Middle frontal gyrus (tissue), 1 donor: ENCODE results near the gene ORAI3.

Experiments used
- DNase-seq: peaks from one replicate; pipeline ENCODE4 v3.0.0-alpha.2; 2015; ENCODE audit warnings: low spot score; ENCODE audit errors: extremely low spot score

ORAI3 gene

DNA sequence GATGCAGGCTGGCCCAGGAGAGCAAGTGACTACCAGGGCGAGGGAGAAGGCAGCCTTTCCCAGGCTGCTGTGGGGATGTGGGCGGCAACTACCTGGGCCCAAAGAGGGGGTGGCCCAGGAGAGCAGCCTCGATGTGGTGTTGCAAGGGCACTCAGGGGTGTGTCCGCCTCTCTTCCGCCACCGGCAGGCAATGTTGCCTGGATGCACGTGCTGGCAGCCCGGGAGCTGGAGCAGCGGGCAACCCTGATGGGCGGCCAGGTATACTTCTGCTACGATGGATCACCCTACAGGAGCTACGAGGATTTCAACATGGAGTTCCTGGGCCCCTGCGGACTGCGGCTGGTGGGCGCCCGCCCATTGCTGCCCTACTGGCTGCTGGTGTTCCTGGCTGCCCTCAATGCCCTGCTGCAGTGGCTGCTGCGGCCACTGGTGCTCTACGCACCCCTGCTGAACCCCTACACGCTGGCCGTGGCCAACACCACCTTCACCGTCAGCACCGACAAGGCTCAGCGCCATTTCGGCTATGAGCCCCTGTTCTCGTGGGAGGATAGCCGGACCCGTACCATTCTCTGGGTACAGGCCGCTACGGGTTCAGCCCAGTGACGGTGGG lies 38.8 kb downstream of the ORAI3 start:
- no peak for DNase-seq

DNA sequence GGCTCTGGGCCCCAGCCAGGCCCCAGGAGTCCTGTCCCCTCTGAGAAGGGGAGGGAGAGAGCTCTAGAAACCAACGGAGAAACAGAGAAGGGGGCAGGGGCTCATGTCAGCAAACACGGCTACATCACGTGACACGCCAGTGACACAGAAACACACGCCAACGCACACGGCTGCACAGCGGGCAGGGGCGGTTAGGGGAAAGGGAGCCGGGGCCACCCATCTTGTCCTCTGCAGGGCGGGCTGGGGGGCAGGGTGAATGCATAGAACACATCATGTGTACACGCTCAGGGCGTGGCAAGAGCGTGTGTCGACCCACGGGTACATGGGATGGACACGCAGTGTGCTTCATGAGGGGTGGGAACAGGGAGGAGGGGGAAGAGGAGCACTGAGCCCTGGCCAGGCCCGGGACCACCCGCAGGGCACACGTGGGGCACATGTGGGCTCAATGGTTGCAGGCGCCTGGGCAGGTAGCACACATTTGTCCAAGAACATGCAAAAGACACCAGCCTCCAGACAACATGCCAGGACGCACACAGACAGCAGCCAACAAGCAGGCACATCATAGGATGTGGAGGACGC lies 40.7 kb downstream of the ORAI3 start:
- DNase-seq: no peak

DNA sequence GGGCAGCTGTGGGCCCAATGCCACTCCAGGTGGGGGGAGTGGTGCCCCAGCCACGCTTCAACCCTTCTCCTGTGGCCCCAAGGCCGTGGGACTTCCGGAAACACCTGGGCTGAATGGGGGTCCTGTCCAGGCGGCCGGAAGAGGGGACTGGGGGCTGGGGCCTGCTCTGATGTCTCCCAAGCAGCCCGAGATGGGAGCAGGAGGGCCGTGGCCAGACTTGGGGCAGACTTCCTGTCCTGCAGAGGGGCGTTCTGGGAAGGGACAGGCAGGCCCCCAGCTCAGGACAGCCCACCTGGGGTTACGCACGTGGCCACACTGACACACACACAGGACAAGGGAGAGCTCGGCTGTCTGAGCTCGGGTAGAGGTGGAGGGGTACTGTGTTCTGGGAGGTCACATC lies 41.2 kb downstream of the ORAI3 start:
- no peak for DNase-seq

DNA sequence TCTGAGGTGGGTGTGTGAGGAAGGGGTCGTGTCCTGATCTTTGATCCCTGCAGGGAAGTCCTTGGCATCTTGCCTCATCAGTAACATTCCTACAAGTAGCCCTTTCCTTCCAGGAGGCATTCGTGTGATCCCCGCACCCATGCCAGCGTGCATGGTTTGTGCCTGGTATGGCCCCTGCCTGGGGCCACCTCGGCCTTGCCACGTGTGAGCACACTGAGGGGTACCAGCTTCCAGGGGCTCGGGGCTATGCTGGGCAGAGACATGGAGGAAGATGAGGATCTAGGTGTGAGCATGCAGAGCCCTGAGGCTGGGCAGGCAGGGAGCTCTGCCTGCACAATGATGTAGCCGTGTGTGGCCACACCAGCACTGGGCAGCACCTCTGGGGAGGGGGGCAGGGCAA lies 42.2 kb downstream of the ORAI3 start:
- no peak for DNase-seq

DNA sequence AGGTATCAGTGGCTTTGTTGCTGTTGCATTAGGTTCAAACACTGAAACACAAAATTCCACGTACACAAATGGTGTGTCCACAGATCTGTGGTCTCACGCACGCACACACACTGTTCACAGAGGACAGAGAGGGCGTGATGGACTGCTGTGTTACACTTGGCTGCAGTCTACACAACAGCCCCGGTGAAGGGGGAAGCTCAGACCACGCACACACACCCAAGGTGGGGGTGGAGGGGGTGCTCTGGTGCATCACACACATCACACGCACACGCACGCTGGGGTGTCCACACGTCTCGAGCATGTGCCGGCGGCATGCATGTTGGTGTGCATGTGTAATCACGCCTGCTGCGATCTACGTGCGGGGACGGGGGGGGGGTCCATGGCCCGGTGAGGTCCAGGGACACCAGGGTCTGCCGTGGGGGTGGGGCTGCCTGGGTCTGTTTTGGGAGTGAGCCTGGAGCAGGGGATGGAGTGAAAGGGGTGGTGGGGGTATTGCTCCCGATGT lies 43.5 kb downstream of the ORAI3 start:
- no peak for DNase-seq

DNA sequence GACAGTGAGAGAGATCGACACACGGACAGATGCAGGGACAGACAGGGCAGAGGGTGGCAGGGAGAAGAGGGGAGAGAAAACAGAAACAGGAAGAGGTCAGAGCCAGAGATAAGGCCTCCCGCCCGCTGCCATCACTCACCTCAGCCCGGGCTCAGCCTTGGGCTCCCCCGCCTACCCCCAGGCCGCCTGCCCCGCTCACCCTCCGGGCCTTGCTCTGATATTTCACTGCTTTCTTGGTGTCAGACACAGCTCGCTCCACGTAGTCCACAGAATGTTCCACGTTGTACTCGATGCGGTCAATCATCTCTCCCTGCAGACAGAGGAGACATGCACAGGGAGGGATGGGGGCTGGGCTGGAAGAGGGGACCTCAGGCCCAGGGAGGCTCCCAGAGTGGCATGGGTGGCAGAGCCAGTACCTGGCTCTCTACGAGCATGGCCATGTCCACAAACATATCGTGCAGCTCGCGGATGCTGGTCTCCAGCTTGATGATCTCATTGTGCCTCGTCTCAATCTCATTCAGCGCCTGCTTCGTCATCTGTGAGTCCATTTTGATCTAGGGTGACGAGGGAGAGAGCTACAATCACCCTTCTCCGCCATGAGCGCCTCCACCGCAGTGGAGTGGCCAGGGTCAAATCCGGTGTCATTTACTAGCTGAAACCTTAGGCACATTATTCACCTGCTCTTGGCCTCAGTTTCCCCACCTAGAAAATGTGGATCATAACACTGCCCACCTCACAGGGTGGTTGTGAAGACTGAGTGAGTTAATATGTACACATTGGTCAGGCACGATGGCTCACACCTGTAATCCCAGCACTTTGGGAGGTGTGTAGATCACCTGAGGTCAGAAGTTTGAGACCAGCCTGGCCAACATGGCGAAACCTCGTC lies 44.3 kb downstream of the ORAI3 start:
- DNase-seq: no peak

DNA sequence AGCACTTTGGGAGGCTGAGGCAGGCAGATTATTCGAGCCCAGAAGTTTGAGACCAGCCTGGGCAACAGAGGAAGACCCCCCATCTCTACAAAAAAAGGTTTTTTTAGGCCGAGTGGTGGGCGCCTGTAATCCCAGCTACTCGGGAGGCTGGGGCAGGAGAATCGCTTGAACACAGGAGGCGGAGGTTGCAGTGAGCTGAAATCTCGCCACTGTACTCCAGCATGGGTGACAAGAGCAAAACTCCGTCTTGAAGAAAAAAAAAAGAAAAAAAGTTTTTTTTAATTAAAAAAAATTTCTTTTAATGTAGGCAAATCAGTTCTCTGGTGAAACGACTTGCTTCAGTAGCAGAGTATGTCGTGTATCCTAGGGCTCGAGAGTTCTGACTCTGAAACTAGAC lies 47.1 kb downstream of the ORAI3 start:
- no peak for DNase-seq

DNA sequence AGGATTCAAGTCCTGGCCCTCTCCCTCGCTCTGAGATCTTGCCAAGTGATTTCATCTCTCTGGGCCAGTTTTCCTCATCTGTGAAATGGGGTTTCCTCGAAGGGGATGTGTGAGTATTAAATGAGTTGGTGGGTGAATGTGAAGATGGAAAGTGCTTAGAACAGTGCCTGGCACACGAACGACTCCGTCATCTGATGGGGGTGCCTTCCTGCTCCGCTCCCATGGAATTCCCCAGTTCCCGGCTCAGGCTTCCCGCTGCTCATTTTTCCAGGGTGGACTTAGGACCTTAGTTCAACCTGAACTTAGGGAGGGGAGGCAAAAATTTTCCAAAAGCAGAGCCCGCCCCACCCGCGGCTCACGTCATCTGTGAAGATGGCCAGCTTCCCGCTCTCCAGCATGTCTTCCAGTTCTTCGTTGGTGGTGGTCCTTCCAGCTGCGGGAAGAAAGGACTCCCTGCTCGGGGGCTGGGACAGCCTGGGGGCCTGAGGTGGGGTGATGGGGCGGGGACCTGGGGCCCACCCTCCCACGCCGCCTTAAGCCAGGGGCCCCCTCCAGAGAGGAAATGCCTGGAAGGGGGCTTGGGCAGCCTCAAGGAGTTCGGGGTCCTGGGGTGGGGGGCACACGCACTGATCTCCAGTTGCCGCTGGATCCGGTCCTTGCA lies 47.6 kb downstream of the ORAI3 start:
- no peak for DNase-seq

DNA sequence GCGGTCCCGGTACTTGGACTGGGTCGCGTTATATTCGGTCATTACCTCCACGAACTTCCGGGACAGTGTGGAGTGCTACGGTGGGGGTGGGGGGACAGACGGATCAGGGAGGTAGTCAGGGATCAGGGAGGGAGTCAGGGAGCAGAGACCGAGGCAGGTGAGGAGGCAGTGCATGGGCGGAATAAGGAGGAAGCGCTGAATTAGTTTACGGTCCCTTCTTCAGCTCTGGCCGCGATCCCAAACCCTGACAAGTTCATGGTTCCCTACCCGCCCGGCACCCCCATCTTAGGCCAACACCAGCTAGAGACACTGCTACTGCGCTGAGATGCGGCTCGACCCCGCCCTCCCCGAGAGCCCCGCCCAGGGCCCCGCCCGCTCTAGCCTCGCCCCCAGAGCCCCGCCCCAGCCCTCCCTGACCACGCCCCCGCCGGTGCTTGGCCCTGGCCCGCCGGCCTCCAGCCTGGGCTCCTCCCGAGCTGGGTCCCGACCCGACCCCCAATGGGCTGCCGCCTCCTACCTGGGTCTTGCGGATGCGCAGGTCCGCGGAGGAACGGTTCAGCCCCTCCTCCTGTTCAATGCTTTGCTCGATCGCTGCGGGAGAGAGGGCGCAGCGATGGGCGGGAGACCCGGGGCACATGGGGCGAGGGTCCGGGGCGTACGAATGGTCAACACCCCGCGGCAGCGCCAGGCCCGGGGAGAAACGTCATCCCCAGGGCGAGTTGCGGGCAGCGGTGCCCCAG lies 48.3 kb downstream of the ORAI3 start:
- DNase-seq: no peak

DNA sequence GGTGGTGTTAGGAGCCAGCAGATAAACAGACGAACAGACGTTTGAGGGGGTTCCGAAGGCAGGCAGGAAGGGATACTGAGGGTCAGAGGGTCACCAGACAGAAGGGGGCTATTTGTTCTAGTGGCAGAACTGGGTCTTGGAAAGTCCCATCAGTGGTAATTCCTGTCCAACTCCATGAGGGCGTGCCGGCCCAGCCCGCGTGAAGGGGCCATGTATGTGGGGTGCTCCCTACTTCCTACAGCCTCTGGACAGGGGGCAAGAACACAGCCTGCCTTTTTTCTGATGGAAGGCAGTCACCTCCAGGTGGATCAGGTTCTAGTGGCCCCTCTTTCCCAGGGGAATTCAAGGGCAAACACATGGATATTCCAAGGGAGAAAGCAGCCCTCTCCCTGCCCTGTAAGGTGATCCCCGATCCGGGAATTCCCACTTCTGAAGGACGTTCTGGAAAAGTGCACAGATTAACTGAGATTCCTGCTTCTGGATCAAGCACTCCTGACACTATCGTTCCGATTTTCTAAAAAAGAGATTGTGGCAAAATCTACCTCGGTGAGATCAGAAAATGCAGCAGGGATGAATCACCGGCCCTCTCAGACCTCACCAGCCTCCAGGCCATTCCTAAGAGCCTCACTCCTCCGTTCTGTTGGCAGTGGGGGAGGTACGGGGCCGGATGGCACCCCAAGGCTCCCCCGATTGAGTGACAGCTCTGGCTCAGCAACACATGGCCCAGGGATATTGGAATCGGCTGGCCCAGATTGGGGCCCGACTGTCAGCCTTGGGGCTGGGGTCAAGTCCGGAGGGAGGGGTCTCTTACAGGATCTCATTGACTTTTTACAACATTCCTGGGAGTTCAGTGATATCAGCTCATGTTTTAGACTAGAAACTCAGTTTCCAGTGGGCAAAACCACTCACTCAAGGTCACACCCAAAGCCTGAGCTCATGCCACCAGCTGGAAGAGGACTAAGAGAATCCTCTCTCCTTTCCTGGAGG lies 49.1 kb downstream of the ORAI3 start:
- no peak for DNase-seq

DNA sequence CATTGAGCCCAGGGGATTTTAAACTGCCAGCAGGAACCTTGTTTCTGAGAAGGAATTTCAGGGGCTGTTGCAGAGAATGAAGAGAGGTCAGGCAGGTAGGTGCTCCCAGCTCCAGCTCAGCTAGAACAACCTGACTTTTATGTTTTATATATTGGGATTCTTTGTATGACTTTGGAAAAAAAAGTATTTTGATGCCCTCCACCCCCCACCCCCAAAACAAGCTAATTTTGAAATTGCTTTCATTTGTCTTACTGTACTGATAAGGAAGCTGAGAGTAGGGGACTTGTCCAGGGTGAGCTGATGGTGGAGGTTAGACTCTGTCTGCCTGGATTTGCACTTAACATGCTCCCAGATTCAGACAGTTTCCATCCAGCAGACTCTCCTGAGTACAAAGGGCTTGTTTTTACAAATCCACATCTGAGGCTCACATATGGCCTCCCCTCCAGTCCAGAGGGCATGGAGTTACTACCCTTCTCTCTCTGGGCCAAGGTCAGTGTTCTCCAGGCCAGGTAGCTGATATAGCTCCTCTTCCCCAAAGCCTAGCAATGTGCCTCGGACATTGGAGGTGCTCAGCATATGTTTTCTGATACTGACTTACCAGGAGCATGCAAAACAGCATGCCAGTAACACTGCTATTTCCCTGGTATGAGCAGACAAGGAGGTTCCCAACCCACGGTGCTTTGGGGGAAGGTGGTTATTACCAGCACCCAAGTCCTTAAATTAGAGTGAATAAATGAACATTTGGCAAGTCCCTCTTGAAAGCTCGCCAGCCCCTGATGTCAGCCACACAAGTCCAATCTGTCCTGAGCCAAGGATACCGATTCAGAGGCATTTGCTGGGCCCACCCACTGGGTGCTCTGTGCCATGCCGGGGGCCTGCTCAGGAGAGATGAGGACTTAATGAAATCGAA lies 50.2 kb downstream of the ORAI3 start:
- peak; percentile 40 for DNase-seq

DNA sequence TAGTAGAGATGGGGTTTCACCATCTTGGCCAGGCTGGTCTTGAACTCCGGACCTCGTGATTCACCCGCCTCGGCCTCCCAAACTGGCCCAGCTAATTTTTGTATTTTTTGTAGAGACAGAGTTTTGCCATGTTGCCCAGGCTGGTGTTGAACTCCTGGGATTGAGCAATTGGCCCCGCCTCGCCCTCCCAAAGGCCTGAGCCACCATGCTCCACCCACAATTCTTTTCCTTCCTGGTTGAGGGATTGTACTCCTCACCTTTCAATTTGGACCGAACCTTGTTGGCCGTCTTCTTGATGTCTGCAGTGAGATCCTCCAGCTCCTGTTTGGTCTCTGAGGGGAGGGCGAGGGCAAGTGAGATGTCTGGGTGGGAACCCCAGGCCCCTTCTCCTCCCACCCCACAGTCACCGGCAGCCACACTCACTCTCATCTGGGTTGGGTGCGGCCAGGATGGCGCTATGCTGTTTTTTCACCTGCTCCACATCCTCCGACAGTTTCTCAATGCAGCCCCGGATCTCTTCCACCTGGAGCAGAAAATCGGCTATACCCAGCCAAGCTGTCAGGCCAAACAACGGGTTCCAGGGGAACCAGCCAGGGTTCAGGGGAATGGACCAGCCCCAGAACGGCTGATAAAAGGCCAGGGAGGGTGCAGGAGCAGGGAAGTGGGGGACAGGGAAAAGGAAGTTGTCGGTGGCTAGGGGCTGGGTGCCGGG lies 52.0 kb downstream of the ORAI3 start:
- DNase-seq: no peak

DNA sequence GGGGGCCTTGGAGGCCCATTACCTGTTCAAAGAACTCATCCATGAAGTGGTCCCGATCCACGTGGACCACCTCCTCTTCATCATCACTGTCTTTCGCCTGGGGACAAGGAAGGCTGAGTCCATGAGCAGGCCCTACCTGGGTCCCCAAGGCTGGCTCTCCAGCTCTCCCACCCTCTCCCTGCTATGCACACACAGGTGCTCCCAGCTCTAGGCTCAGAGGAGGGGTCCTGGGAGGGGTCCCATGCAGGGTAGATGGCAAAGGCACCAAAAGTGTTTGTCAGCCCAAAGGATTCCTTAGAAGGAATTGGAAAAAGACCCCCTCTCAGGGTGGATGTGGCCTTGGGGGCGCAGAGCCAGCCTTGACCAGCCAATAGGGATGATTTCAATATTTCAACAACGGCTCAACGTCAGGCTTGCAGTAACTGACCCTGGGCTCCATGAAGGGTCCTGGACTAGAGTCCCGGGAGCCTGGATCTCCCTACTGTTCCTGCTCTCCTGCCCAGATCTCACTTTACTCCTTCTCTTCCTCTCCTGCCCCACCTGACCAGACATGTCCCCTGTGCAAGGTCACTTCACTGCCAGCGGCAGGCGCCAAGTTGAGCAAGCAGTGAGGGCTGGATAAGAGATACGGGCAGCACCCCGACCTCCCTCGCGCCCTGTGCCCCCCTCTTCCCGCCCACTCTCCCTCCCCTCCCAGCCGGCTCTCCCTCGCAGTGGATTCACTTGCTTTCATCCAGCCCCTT lies 52.8 kb downstream of the ORAI3 start:
- DNase-seq: no peak

DNA sequence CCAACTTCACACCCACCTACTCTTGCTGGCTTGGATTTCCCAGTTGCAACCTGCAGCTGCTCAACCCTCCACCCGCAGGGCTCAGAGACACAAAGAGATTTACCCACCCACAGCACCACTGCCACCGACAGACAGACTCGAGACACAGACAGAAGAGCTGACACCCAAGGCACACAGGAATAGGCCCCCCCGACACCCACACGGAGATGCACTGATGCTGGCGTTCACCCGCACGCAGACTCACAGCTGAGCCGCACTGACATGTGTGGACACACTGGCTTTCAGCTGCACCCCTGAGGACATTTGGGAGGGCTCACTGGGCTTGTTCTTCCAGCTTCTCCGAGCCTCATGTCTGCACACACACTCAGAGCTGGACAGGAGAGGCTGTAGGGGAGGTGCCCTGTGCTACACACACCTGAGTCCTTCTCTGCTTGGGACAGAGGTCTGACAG lies 53.4 kb downstream of the ORAI3 start:
- no peak for DNase-seq

DNA sequence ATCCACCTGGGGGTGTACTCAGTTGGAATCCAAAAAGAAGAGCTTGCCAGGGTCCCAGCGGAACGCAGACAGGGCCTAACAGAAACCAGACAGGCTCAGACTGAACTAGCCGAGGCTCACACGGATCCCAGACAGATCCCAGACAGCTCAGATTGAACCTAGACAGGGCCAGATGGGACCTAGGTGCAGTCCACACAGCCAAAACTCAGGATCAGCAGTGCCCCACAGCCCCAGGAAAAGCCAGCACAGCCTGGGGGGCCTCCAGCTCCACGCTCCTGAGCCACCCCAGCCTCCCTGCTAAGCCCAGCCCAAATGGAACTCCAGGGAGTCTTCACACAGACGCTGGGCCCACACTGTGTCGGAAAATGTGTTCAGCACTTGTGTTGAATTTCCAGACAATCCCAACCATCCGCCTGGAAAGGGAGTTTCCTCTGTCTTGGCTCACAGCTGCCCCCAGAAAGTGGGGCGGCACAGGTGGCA lies 54.0 kb downstream of the ORAI3 start:
- DNase-seq: no peak

DNA sequence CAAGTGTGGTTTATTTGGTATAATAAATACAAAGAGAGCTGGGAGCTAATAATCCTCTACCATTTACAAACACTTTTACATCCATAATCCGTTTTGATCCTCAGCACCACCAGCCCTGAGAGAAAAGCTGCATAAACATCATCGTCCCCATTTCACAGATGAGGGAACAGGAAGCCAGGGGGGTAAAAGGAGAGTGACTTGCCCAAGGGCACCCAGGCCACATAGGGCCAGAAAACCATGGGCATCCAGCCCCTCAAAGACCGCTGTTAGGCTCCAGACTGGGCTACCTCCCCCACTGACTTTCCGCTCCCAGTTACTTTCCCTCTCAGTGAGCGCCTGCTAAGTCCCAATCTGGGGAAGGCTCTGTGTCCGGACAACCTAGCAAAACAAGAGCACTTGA lies 54.9 kb downstream of the ORAI3 start:
- DNase-seq: no peak
